Measurements from ENCODE around the gene FYB2.

- TF ChIP-seq CTCF (IDR thresholded peaks at IDR 0.05): no peak
- no peak for TF ChIP-seq POLR2A (IDR thresholded peaks at IDR 0.05)
Measured at GRCh38 chr1:56814205-56814604, 5.0 kb downstream of the FYB2 start.
